Measurements from ENCODE around the gene TMEM232. TPM values are rescaled to one million over a fixed set of nuclear protein-coding genes. Genes with fewer than 3 reads are reported as not detected.

The TMEM232 gene
- total RNA-seq, 4 donors from 2014 or later: 1.2 to 3.8 (median 2.0) TPM

GRCh38 chr5:110477911-110478310, 248.6 kb downstream of the TMEM232 start:
- Histone ChIP-seq H3K36me3 (no peaks in the 10 kb centered on the region), H3K4me1 (no peaks in the 10 kb centered on the region), H3K9me3 (peaks cover 0 to 9% (median 0%) of the 10 kb centered on the region in 4 donors), H3K27ac (replicated peaks in 1 of 4) (no peak overlapping the region), H3K4me3 (no peak overlapping the region), H3K27me3 (no peaks in the 10 kb centered on the region)
- intact Hi-C loops (cut with DNase I): no loop called here
- no peak for DNase-seq (ENCODE audit: extremely low spot score)
- TF ChIP-seq POLR2AphosphoS5 (IDR thresholded peaks at IDR 0.05) (no peak), EP300 (IDR thresholded peaks at IDR 0.05) (no peak), POLR2A (IDR thresholded peaks at IDR 0.05; ENCODE audit: low read depth) (no peak)
- TF ChIP-seq, protein P1, sequence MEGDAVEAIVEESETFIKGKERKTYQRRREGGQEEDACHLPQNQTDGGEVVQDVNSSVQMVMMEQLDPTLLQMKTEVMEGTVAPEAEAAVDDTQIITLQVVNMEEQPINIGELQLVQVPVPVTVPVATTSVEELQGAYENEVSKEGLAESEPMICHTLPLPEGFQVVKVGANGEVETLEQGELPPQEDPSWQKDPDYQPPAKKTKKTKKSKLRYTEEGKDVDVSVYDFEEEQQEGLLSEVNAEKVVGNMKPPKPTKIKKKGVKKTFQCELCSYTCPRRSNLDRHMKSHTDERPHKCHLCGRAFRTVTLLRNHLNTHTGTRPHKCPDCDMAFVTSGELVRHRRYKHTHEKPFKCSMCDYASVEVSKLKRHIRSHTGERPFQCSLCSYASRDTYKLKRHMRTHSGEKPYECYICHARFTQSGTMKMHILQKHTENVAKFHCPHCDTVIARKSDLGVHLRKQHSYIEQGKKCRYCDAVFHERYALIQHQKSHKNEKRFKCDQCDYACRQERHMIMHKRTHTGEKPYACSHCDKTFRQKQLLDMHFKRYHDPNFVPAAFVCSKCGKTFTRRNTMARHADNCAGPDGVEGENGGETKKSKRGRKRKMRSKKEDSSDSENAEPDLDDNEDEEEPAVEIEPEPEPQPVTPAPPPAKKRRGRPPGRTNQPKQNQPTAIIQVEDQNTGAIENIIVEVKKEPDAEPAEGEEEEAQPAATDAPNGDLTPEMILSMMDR (IDR thresholded peaks at IDR 0.05): no peak
- 55% methylated on average over 3 of the region's 3 CpGs for WGBS

DNA sequence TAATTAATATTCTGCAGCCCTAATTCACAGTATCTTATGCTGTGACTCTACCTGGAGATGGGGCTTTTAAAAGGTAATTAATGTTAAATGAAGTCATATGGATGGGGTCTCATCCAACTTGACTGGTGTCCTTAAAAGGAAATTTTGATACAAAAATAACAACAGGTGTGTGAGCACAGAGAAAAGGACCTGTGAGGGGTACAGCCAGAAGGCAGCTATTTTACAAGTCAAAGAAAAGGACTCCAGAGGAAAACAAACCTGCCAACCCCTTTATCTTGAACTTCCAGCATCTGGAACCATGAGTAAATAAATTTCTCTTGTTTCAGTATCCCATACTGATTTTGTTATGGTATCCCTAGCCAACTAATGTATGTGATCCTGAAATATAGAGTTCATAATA, 250.3 kb downstream of the TMEM232 start:
- no peak for DNase-seq (ENCODE audit: extremely low spot score)
- intact Hi-C loops (cut with DNase I): no loop called here
- TF ChIP-seq EP300 (IDR thresholded peaks at IDR 0.05): no peak
- TF ChIP-seq, protein P1 (IDR thresholded peaks at IDR 0.05): no peak
- TF ChIP-seq POLR2A (IDR thresholded peaks at IDR 0.05; ENCODE audit: low read depth): no peak
- no peak for TF ChIP-seq POLR2AphosphoS5 (IDR thresholded peaks at IDR 0.05)
- Histone ChIP-seq H3K27me3 (no peaks in the 10 kb centered on the region), H3K4me3 (no peak overlapping the region), H3K4me1 (no peaks in the 10 kb centered on the region), H3K27ac (replicated peaks in 1 of 4) (no peak overlapping the region), H3K9me3 (peaks cover 0 to 14% (median 8%) of the 10 kb centered on the region in 4 donors), H3K36me3 (no peaks in the 10 kb centered on the region)

DNA sequence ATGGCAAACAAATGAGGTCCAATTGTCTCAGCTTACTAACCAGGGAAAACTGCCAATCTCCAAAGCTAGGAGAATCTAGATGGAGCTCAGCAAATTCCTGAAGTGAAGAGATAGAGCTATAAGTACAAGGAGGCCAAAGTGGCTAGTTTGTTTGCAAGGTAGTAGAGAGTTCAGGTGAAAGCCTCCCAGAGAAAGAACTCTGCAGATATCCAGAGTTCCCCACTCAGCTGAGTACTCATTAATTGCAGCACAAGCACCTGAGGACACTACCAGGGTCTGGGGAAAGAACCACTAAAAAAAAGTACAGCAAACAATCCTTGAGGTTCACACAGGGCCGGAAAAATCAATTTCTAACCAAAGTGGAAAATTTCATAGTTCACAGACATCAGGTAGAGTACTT, 250.9 kb downstream of the TMEM232 start:
- intact Hi-C loops (cut with DNase I): no loop called here

GRCh38 chr5:110469486-110469885, 257.0 kb downstream of the TMEM232 start:
- Histone ChIP-seq H3K4me1 (no peaks in the 10 kb centered on the region), H3K9me3 (peaks cover 0 to 30% (median 25%) of the 10 kb centered on the region in 4 donors), H3K4me3 (no peak overlapping the region), H3K27ac (replicated peaks in 1 of 4) (no peak overlapping the region), H3K27me3 (no peaks in the 10 kb centered on the region), H3K36me3 (no peaks in the 10 kb centered on the region)
- no peak for DNase-seq (ENCODE audit: extremely low spot score)
- intact Hi-C loops (cut with DNase I): no loop called here
- 100% methylated on average over 1 of the region's 4 CpGs for WGBS
- no peak for TF ChIP-seq POLR2AphosphoS5 (IDR thresholded peaks at IDR 0.05)
- TF ChIP-seq, protein P1 (IDR thresholded peaks at IDR 0.05): no peak
- TF ChIP-seq EP300 (IDR thresholded peaks at IDR 0.05): no peak
- TF ChIP-seq POLR2A (IDR thresholded peaks at IDR 0.05; ENCODE audit: low read depth): no peak

More for the DNA sequence above, 250.9 kb downstream of the TMEM232 start:
- H3K27me3 ChIP-seq: no peaks in the 10 kb centered on the region
- H3K4me3 ChIP-seq: no peak overlapping the region
- H3K9me3 ChIP-seq: peaks cover 0 to 20% (median 14%) of the 10 kb centered on the region in 4 donors
- TF ChIP-seq EP300 (IDR thresholded peaks at IDR 0.05) (no peak), POLR2A (IDR thresholded peaks at IDR 0.05; ENCODE audit: low read depth) (no peak), POLR2AphosphoS5 (IDR thresholded peaks at IDR 0.05) (no peak)
- TF ChIP-seq, protein P1 (IDR thresholded peaks at IDR 0.05): no peak
- no peaks in the 10 kb centered on the region for H3K4me1 ChIP-seq
- H3K36me3 ChIP-seq: no peaks in the 10 kb centered on the region
- DNase-seq (ENCODE audit: extremely low spot score): no peak
- 100% methylated on average over 1 of the region's 1 CpG for WGBS
- H3K27ac ChIP-seq (replicated peaks in 1 of 4): no peak overlapping the region

- H3K27ac ChIP-seq (replicated peaks in 1 of 4): no peak overlapping the region
- no peak for DNase-seq (ENCODE audit: extremely low spot score)
- 94% methylated on average over 2 of the region's 2 CpGs for WGBS
- H3K9me3 ChIP-seq: no peaks in the 10 kb centered on the region
- no peaks in the 10 kb centered on the region for H3K4me1 ChIP-seq
- H3K4me3 ChIP-seq: no peak overlapping the region
- intact Hi-C loops (cut with DNase I): no loop called here
- H3K36me3 ChIP-seq: no peaks in the 10 kb centered on the region
- no peaks in the 10 kb centered on the region for H3K27me3 ChIP-seq
- TF ChIP-seq POLR2A (IDR thresholded peaks at IDR 0.05; ENCODE audit: low read depth) (no peak), EP300 (IDR thresholded peaks at IDR 0.05) (no peak), POLR2AphosphoS5 (IDR thresholded peaks at IDR 0.05) (no peak)
- TF ChIP-seq, protein P1 (IDR thresholded peaks at IDR 0.05): no peak
These were observed 263.4 kb downstream of the TMEM232 start for GRCh38 chr5:110463106-110463505.
